Measurements from ENCODE around the gene NPLOC4.

The NPLOC4 gene

DNA sequence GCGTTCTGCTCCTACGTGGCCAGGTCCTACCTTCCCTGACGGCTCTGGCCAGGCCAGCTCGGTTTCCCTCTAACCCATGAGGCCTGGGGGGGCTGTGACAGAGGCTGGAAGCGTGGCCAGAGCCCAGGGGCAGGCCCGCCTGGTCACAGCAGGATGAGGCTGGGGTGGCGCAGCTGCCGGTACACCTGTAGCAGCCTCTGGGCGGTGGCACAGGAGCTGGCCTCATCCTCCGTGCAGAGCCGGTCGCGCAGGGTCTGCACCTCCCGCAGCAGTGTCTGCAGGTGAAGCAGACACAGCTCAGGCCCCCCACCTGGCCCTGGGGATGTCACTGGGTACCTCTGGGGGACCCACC lies 96.3 kb downstream of the NPLOC4 start:
- in situ Hi-C loops (cut with MboI; ENCODE audit: low sequenced_read_pairs, unreplicated experiment) = no loop called here
- no peak for TF ChIP-seq CTCF (IDR thresholded peaks at IDR 0.05; ENCODE audit: borderline replicate concordance, control extremely low read depth, extremely low read depth, insufficient read depth, missing control alignments)
- no peak for DNase-seq (ENCODE audit: low spot score)

DNA sequence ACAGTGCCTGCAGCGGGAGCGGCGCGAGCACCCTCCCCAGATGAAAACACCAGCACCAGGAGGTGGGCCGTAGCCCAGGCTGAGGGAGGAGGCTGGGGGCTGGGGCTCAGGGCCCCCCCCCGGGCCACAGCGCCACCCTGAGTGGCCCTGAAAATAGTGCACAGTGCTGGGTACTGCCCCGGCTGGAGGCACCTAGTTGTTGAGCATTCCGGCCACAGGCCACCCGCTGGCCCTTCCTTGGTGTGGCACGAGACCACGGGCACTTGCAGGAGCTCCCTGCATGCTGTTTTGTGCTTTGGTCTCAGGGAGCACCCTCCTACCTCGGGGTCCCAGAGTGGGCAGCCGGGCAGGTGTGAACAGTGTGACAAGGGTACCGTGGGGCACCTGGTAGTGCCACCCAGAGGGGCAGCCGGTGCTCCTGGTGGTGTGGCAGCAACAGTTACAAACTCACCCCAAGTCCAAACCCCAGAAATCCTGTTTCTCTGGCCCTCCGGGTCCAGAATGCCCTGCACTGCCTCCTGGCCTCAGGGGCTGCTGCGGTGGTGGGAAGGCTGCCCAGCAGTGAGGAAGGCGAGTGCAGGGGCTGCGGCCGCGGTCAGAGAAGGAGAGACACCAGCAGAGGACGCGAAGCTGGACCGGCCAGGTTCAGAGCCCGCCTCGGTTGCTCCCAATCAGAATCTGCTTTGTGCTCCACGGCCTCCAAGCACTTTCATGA lies 96.8 kb downstream of the NPLOC4 start:
- DNase-seq (ENCODE audit: low spot score) = no peak
- TF ChIP-seq CTCF (IDR thresholded peaks at IDR 0.05; ENCODE audit: borderline replicate concordance, control extremely low read depth, extremely low read depth, insufficient read depth, missing control alignments) = no peak
- in situ Hi-C loops (cut with MboI; ENCODE audit: low sequenced_read_pairs, unreplicated experiment) = no loop called here

DNA sequence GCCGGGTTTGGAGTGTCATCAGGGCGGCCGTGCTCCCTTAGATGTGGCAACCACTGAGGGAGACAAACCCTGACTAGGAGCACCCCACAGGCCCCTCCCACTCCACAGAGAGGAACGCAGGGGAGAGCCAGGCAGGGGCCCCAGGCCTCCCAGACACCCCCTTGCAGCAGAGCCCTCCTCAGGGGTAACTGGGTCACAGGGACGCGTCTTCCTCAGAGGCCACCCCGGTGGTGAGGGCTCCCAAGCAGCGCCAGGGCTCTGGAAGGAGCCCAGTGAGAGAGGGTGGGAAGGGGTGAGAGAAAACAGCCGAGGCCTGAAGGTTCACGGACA lies 97.4 kb downstream of the NPLOC4 start:
- in situ Hi-C loops (cut with MboI; ENCODE audit: low sequenced_read_pairs, unreplicated experiment) = no loop called here
- no peak for TF ChIP-seq CTCF (IDR thresholded peaks at IDR 0.05; ENCODE audit: borderline replicate concordance, control extremely low read depth, extremely low read depth, insufficient read depth, missing control alignments)
- DNase-seq (ENCODE audit: low spot score) = no peak

- in situ Hi-C loops (cut with MboI; ENCODE audit: low sequenced_read_pairs, unreplicated experiment) = no loop called here
- TF ChIP-seq CTCF (IDR thresholded peaks at IDR 0.05; ENCODE audit: borderline replicate concordance, control extremely low read depth, extremely low read depth, insufficient read depth, missing control alignments) = no peak
- no peak for DNase-seq (ENCODE audit: low spot score)
Measured at GRCh38 chr17:81538651-81539570, 98.0 kb downstream of the NPLOC4 start.

- no peak for TF ChIP-seq CTCF (IDR thresholded peaks at IDR 0.05; ENCODE audit: borderline replicate concordance, control extremely low read depth, extremely low read depth, insufficient read depth, missing control alignments)
- DNase-seq (ENCODE audit: low spot score) = no peak
- in situ Hi-C loops (cut with MboI; ENCODE audit: low sequenced_read_pairs, unreplicated experiment) = no loop called here
Measured at GRCh38 chr17:81537856-81538555, 98.9 kb downstream of the NPLOC4 start.

DNA sequence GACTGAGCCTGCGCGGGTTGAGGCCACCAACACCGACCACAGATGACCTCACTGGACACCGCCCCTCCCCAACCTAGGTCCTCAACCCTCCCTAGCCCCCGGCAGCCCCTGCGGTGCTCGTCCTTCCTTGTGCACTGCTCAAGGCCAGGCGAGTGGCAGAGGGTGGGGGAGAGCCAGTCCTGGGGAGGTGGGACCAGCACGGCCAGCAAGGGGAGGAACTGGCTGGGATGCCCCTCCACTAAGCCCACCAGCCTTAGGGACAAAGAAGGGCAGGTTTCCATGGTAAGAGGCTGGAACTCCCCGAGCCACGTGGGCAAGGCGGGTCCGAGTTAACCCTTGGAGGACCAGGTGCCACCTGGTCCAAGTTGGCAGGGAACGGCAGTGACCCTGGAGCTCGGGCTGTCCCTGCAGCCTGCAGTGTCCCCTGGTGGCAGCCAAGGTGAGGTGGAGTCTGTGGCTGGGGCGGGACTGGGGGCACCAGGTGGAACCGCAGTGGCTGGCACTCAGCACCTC lies 99.5 kb downstream of the NPLOC4 start:
- peak; percentile 77 for DNase-seq (ENCODE audit: low spot score)
- in situ Hi-C loops (cut with MboI; ENCODE audit: low sequenced_read_pairs, unreplicated experiment) = no loop called here
- TF ChIP-seq CTCF (IDR thresholded peaks at IDR 0.05; ENCODE audit: borderline replicate concordance, control extremely low read depth, extremely low read depth, insufficient read depth, missing control alignments) = peak; percentile 69
